AG04450 (cell line): ENCODE measurements around the gene ZFP69. TPM values are rescaled to one million over a fixed set of nuclear protein-coding genes. Genes with fewer than 3 reads are reported as not detected.
"Not testable (repeated sequence)": the region's sequence is repeated elsewhere in the genome, so short reads cannot be mapped to it uniquely, and the experiment has no call there.

Source experiments
- CTCF ChIA-PET: fragments of 300-600, 350-600 bp; formaldehyde crosslinking; extraction: SDS; loops from one replicate; lab custom pipeline; 2022; ENCODE audit warnings: antibody characterized with exemption, inconsistent platforms; lab: Charles Lee
- POLR2A ChIA-PET: fragments of 350-600 bp; formaldehyde crosslinking; extraction: SDS; loops from one replicate; lab custom pipeline; 2021; ENCODE audit warnings: antibody characterized with exemption, inconsistent platforms; lab: Yijun Ruan, JAX
- DNase-seq: peaks from one replicate; pipeline ENCODE4 v3.0.0-alpha.2; 2011; ENCODE audit warnings: low read depth, low spot score
- H3K27ac ChIP-seq: one replicate; pipeline ENCODE4 v1.5.1; 2012; ENCODE audit warnings: low read depth, low read length, control low read depth
- H3K27me3 ChIP-seq: one replicate; pipeline ENCODE4 v1.6.0; 2012; ENCODE audit warnings: low read length; ENCODE audit not compliant: control insufficient read depth, insufficient read depth
- H3K4me3 ChIP-seq: 2 replicates; pipeline ENCODE4 v1.5.1; 2011; ENCODE audit warnings: mild to moderate bottlenecking, low read depth, low read length, control low read depth
- H3K9me3 ChIP-seq: 2 replicates; pipeline ENCODE4 v1.5.1; 2012; ENCODE audit warnings: low read length; ENCODE audit not compliant: control insufficient read depth, insufficient read depth
- CTCF ChIP-seq: IDR thresholded peaks from 2 replicates; pipeline ENCODE4 v1.5.1; 2011; ENCODE audit warnings: low read depth, low read length, control low read depth, inconsistent platforms
- polyA plus RNA-seq: library from polyadenylated mRNA; depleted of rRNA; stranded (reverse); fragments of >200 nt; gene quantifications from 2 replicates; pipeline ENCODE4 v1.2.3, GENCODE V29; 2011

The ZFP69 gene
- polyA plus RNA-seq, 1 experiment: 3.1 TPM

- DNase-seq: no peak
- H3K27ac ChIP-seq: no peak overlapping the region
- ChIA-PET CTCF (no interaction called here), POLR2A (no interaction called here)
- peaks cover 25% of the 10 kb centered on the region for H3K9me3 ChIP-seq
- H3K4me3 ChIP-seq: no peak overlapping the region
- H3K27me3 ChIP-seq: no peaks in the 10 kb centered on the region
- no peak for TF ChIP-seq CTCF
Observed at GRCh38 chr1:40475268-40475667, 1.8 kb upstream of the ZFP69 start.

- no peak for DNase-seq
- H3K27ac ChIP-seq: no peak overlapping the region
- peaks cover 20% of the 10 kb centered on the region for H3K9me3 ChIP-seq
- POLR2A ChIA-PET: interaction anchor here (1.3 to 2.1 kb wide), 2 partner anchors 27 to 214 kb away, joined by 5 to 8 read pairs; partner anchors contain the start of genes NFYC and ZFP69B
- TF ChIP-seq CTCF: no peak
- peak overlapping the region; percentile 71 for H3K4me3 ChIP-seq
- H3K27me3 ChIP-seq: no peaks in the 10 kb centered on the region
- CTCF ChIA-PET: interaction anchor here (1.2 kb wide), 1 partner anchor 55 kb away, joined by 4 read pairs; no protein-coding TSS in a partner anchor
Observed at GRCh38 chr1:40477678-40478053, 576 bp downstream of the ZFP69 start.

GRCh38 chr1:40478276-40478675 lies 1.2 kb downstream of the ZFP69 start:
- TF ChIP-seq CTCF: no peak
- no peak overlapping the region for H3K27ac ChIP-seq
- ChIA-PET CTCF (interaction anchor here (1.2 kb wide), 1 partner anchor 55 kb away, joined by 4 read pairs; no protein-coding TSS in a partner anchor), POLR2A (interaction anchor here (2.1 kb wide), 1 partner anchor 28 kb away, joined by 8 read pairs; the partner anchor contains the start of gene ZFP69B)
- H3K9me3 ChIP-seq: peaks cover 20% of the 10 kb centered on the region
- peak overlapping the region; percentile 71 for H3K4me3 ChIP-seq
- no peak for DNase-seq
- no peaks in the 10 kb centered on the region for H3K27me3 ChIP-seq

GRCh38 chr1:40479156-40479555 lies 2.1 kb downstream of the ZFP69 start:
- Histone ChIP-seq H3K9me3 (peaks cover 26% of the 10 kb centered on the region), H3K4me3 (no peak overlapping the region), H3K27me3 (no peaks in the 10 kb centered on the region), H3K27ac (no peak overlapping the region)
- ChIA-PET POLR2A (no interaction called here), CTCF (interaction anchor here (0.5 kb wide), 1 partner anchor 72 kb away, joined by 5 read pairs; no protein-coding TSS in a partner anchor)
- TF ChIP-seq CTCF: no peak
- DNase-seq: no peak

GRCh38 chr1:40495315-40495903 lies 18.3 kb downstream of the ZFP69 start:
- H3K27me3 ChIP-seq: no peaks in the 10 kb centered on the region
- TF ChIP-seq CTCF: no peak
- CTCF ChIA-PET: no interaction called here
- H3K9me3 ChIP-seq: peaks cover 44% of the 10 kb centered on the region
- DNase-seq: no peak
- H3K27ac ChIP-seq: no peak overlapping the region
- POLR2A ChIA-PET: no interaction called here
- no peak overlapping the region for H3K4me3 ChIP-seq

- H3K27me3 ChIP-seq, CTCF ChIA-PET, DNase-seq, H3K4me3 ChIP-seq, H3K27ac ChIP-seq: not testable (repeated sequence)
- H3K9me3 ChIP-seq: peaks cover 64% of the 10 kb centered on the region
- POLR2A ChIA-PET: interaction anchor here (0.7 kb wide), 1 partner anchor 96 kb away, joined by 4 read pairs; no protein-coding TSS in a partner anchor
Observed at GRCh38 chr1:40502651-40503050, 25.6 kb downstream of the ZFP69 start.
